Activated CD4-positive, CD25-positive, alpha-beta regulatory T cell treated with anti-CD3 and anti-CD28 coated beads, Interleukin-2, amount 50 U/mL, for 72 hours (primary cell): ENCODE data around the gene TRERF1.
A peak's percentile ranks its signal among the peaks of the same experiment; 100 is the strongest.

Source experiments
- DNase-seq: peaks from one replicate; pipeline ENCODE4 v3.0.0; 2021

Gene TRERF1

DNA sequence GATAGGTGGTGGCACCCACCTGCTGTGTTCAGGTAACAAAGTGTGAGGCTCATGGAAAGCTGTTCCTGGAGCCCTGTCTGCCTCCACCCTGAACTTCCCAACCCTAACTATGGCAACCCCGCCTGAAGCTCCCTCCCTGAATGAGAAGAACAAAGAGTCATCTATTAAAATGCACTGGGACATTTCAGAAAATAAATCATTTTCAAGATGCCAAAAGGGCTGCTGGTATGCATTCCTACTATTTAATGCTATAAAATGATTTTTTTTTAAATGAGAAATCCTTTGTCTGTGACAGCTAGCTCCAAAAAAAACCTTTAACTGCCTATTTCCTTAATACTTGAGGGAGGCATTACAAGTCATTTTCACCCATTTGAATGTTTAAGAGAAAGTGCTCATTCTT lies 149.7 kb downstream of the TRERF1 start:
- no peak for DNase-seq

DNA sequence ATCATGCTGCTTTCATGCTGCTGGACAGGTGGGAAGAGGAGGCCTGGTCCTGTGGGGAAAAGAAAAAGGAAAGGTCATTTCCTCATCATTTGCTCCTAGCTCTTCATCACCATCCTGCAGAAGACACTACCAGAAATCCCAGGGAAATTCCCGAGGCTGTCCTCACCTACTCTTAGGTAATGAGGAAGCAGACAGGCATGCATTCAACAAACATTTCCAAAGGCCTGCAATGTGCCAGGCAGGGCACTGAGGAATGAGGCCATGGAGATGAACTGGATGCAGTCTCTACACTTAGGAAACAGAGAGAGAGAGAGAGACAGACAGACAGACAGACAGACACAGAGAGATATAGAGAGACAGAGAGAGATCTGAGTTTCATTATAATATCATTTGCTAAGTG lies 151.0 kb downstream of the TRERF1 start:
- DNase-seq, result no peak

DNA sequence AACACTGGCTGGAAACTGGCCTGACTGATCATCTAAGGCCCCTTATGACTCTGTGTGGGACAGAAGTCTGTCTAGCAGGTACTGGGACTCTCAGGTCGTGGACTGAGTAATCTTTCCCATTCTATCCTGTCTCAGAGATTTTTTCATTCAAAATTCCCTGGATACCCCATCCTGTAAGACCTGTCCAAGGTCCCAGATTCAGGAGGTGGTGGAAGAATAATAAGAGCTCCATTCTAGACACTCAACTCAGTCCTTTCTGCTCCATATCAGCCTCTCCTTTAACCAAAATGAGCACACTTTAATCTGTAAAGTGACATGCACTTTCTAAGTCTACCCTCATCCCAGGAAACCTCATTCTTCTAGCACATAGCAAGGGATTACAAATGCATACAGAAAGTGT lies 151.5 kb downstream of the TRERF1 start:
- no peak for DNase-seq

DNA sequence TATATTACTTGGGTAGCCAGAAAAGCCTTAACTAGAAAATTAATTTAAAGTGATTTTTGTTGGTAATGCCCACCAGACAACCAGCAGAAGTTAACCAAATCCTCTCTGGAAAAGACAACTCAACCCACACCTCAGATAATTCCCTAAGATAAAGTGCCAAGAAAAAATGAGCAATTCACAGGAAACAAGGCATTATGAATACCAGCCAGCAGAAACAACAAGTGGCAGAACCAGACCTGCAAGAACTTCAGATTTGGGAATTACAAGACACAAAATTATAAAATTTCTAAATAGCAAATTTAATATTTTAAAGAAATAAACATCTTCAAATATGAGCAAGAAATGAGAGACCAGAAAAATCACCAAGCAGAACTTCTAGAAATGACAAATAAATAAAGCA lies 154.1 kb downstream of the TRERF1 start:
- no peak for DNase-seq

DNA sequence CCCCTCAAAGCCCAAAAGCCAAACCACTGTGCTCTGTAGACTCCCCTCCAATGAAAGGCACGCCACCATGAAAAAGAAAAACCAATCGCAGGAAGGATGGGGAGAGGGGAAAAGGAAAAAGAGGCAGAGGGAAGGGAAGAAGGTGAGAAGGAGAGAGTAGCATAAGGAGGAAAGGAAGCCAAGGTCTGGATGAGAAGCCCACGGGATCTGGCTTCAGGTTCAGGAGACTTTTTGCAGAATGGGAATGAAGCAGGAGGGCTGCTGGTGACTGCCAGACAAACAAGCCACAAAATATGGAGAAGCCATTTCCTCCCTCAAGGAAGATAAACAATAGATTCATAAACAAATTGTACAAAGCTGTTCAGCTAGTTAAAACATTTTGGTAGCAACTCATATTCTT lies 155.1 kb downstream of the TRERF1 start:
- no peak for DNase-seq

DNA sequence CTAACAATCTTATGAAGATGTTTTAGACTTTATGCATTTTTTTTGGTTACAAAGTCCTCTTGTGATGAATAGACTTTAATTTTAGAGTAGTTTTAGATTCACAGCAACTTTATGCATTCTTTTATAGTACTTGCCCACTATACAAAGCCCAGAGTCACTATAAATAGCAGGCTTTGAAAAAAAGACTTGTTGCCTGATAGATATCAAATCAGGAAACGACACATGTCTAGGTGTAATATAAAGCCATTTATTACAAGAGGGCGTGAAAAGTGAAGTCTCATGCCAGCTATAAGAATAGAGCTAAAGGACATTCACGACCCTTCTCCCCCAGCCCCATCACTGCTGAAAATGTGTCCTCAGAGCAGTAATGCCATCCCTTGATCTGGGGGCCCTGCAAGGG lies 156.0 kb downstream of the TRERF1 start:
- no peak for DNase-seq

DNA sequence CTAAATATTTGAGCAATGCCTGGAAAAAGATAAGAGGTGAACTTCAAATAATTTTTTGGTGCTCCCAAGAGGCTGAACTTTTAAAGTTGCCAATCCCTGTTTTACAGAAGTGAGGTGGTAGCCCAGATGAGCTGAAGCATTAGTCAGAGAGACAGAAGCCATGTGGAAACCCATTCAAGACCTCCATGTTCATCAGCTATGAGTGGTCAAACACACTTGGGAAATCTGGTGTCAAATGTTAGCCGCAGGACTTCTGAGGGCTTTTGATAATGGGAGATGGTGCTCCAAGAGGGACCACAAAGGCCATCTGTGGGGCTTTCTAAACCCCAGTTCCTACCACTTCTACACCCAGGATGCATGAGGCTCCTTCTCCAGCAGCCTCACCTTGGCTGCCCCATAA lies 156.5 kb downstream of the TRERF1 start:
- no peak for DNase-seq

DNA sequence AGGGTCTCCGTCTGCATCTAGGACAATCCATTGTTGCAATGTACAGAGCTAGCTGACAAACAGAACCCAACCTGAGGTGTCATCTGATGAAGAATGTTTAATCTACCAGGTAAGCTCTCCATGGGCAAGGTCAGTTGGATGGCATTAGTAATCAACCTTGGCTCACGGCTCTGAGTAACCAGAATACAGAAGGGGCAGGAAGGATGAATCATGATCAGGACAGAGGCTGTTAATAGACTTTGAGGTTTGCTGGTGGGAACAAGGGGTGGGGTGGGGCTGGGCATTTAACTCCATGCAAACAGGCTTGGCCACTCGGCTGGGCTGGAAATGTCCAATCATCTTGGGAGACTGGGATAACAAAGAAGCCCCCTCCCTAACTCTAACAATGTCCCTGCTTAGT lies 157.0 kb downstream of the TRERF1 start:
- no peak for DNase-seq

DNA sequence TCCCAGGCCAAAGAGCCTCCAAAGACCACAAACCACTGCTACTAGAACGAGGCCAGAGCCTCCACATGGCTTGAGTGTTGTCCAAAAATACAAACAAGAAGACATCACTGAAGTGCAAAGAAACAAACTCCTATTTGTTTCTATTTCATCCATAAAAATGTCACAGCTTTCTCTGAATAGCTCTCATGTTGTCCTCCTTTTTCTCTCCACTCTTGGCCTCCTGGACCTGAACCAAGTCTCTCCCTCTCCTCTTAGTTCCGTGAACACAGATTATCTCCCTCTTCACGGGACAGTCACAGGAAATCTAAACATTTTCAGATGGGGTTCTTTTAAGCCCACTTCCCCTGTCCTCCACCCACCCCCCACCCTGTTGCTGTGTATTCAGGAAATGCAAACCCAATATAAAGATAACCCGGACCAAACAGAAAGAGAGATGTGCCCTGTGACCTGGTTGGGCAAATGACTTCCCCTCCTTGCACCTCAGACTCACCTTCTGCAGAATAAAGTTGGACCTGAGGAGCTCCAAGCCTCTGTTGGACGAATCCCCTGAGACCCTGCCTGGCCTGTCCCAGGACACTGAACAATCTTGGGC lies 158.2 kb downstream of the TRERF1 start:
- DNase-seq, result no peak

DNA sequence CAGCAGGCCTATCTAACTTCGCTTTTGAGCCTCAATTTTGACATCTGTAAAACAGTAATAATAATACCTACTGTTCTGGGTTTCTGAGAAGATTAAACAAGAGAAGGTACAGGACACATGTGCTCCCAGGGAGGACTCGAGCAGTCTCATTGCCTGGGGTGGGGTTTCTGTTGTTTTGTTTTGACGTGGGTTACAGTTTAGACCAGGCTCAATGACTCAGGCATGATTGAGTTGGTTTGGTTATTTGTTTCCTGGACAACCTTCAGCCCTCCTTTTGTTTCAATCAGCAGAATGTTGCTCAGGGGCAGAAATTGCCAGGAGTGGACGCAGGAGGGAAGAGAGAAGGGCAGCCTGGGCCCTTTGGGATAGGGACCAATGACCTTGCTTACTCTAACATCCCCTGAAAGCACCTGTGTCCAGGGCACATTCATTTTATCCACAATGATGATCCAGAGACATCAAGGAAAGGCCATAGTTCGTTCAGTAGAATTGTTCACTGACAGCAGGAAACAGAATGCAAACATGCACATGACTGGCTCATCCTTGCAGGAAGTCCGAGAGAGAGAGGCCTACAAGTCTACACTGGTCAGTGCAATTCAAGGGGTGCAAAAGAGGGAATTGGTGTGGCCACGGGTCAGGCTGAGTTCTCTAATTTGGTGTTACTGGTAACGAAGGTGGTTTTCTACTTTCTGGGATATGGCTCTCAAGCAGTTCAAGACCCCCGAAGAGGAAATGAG lies 159.6 kb downstream of the TRERF1 start:
- DNase-seq, result no peak

DNA sequence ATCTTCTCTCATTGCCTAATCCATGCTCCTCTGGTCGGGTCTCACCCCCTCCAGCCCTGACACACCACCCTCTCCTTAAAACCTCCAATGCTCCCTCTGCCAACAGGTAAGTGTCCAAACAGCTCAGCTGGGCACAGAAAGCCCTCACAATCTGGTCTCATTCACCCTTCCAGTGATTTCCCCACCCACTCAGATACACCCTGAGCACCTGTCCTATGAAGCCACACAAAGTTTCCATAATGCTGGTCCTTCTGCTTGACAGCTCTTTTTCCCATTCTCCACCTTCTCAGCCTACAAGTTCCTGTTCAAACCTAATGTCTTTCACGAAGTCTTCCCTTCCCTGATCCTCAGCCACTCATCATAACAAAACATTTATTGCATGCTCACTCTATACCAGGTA lies 164.0 kb downstream of the TRERF1 start:
- DNase-seq, result no peak

DNA sequence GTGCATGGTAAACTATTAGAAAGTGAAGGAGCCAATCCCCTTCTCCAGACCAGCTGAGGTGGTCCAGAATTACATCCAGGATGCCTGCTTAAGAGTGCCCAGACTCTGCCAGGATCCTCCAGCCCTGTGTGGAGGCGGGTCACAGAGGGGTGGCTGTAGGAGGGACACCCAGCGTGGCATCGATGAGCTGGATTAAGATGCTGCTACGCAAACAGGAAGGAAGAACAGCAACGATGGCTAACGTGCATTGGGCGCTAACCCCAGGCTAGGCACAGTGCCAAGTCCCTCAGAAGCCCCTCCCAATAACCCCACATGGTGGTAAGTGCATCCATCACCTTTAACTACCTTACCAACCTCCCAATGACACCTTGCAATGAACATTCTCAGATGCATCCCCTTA lies 170.2 kb downstream of the TRERF1 start:
- no peak for DNase-seq

DNA sequence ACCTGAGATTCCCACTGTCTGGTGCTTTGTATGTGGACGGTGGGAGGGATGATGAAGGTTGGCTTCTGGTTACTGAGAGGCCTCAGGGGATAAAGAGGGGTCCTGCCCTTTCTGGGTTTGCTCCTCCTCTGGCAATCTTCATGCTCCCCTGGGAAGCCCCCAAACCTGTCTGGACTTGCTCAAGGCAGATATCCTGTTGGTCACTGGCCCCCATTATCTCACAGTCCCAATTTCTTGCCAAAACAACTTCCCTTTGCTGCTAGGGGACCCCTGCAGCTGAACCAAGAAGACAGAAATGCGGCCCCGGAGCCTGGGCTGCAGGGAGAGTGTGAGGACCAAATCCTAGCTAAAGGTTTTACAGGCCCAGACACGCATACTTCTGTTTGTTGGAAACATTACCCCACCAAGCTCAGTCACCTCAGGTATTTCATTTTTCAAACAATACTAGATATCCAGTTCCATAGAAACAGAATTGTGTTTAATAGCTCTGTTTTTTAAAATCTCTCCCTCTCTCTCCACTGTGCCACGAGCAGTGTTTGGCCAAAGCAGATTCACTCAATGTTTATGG lies 170.7 kb downstream of the TRERF1 start:
- DNase-seq, result no peak

DNA sequence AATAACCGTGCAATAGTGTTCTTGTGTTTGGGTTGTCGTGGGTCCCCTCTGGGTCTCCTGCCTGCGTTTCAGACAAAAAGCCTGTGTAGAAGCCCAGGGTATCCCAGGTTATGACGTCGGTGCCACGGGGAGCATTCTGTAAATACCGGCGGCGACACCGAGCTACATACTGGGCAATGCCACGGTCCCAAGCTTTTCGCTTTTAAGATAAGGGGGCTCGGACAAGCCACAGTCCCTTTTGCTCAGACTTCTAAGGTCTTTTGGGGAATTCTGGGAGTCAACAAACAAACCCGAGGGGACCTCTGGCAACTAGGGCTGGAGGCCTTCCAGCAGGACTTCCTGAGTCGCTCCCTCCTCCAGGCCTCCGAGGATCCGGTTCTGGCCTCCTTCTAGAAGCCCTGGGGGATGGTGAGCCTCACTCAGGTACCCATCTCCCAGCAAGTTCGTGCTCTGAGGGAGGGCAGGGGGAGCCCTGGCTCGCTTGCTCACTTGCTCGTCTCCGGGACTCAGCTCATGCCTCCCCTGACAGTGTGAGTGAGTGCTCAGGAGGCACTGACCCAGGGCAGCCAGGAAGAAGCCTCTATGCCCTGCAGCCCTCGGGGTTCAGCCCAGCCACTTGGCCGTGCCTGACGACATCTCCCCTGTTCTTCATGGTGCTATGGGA lies 171.6 kb downstream of the TRERF1 start:
- no peak for DNase-seq

DNA sequence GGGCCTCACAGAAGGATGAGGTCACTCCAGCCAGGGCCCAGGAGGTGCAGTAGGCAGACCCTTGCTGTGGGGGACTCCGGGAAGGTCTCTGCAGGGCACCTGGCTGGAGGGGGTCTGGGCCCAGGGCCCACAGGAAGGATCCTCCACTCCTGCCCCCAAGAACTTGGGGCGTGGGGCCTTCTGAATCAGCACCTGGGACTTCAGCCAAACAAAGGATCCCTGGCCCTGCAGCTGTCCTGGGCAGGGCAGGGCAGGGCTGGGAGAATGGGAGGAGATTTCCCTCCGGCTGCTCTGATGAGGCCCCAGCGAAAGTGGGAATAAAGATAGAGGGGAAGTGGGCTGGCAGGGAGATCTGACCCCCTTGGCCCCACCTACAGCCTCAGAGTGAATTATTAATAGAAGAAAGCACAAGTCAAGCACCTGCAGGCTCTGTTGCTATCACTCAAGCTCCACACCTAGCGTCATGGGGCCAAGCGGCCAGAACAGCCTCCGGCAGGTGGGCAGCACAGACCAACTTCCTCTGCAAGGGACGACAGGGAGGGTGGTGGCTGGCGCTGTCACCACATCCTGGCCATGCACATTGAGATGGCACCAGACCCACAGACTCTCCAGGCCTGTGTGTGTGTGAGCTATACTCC lies 172.5 kb downstream of the TRERF1 start:
- DNase-seq, result peak; percentile 48

DNA sequence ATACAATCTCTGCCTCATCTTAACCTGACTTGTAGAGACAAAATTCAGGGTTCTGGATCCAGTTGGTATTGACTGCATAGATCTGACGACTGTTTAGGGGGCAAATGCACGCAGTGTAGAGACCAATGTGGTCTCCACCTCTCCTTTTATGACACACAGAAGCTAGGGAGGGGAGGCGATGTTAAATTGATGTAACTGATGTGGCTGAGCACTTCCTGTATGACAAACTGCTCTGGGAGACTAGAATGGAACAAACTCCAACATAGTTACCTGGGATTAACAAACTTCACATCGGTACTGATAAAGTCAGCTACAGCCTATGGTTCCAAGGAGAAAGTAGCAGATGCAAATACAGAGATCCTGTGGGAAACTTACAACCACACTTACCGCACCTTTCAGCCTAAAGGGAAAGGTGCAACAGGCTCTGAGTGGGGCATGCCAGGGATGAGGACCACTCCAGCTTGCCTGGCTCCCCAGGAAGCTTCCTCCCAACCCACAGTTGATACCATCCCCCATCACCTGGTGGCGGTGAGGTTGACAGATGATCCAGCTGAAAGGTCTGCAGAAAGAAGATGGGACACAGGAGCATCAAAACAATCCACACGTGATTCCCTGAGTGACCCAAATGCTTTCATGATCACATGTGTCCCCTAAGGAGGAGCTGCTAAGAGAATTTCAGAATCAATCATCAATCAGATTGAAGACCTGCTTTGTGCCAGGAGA lies 173.4 kb downstream of the TRERF1 start:
- no peak for DNase-seq

DNA sequence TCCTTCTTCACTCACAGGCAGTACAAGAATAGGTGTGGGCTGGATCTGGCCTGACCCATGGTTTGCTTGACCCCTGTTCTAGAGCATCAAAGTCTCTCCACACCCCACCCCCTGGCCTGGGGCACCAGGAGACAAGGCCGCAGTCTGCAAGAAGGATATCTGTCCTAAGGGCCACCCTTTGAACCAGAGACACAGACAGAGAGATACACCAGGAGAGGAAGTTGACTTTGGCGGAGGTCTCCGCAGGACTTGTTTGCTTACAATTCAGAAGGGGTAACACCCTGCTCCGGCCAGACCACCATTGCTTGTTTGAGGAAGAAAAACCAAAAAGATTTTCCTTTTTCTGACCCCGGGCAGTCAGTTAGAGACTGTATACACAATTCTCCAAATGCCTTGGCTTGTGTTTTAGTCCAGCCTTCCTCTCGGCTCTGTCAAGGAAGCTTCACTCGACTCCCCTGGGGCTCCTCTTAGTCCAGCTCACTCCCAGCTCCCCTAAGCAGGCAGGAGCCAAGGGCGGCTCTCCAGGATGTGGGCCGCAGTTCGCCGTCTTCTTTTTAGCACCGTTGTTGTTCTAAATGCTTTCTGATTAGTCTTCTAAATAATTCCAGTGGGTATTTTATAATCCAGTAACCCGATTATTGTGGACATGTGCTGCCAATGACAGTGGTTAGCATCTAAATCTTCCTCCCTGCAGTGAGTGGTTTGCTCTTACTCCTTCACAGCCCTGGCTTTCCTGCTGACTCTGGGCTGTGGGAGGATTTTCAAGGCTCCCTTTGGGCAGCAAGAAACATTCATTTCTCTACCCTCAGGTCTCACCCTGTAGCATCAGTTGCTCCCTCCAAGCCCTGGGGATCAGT lies 175.5 kb downstream of the TRERF1 start:
- no peak for DNase-seq

DNA sequence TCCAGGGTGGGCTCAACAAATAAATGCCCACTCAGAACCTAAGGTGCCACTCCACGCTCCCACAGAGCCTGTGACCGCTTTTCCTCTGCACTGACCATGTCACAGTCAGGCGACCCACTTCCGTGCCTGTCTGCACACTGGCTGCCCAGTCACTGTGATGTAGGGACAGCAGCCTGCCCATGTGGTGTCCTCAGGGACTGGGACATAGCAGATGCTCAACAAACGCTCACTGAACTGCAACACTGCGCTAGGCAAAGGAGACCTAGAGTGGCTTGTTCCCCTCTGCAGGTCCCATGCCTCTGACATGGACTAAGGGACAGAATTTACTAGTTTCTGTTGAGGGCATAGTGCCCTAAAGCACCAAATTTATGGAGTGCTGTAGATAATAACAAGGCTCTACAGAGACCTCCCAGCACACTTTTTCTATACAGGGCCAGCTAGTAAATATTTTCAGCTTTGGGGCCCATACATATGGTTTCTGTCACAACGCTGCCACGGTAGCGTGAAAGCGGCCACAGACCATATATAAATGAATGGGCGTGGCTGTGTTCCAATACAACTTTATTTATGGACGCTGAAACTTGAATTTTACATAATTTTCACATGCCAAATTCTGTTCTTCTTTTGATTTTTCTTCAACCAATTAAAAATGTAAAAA lies 176.2 kb downstream of the TRERF1 start:
- DNase-seq, result no peak

DNA sequence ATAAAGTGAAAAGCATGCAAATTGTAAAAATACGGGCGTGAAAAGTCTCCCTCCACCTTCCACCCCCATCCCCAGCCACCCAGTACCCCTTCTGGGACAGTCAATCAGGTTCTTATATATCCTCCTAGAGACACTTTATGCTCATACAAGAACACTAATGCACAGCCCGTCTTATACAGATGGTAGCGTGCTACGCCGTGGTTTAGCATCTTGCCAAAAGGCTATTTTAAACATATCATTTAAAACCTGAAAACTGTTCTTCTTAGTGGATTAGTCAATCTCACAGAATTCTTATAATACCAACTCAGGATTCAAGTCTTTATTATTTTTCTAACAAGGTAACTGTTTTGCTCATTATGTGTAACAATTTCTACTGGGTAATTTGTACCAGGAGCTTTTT lies 176.8 kb downstream of the TRERF1 start:
- DNase-seq, result no peak

DNA sequence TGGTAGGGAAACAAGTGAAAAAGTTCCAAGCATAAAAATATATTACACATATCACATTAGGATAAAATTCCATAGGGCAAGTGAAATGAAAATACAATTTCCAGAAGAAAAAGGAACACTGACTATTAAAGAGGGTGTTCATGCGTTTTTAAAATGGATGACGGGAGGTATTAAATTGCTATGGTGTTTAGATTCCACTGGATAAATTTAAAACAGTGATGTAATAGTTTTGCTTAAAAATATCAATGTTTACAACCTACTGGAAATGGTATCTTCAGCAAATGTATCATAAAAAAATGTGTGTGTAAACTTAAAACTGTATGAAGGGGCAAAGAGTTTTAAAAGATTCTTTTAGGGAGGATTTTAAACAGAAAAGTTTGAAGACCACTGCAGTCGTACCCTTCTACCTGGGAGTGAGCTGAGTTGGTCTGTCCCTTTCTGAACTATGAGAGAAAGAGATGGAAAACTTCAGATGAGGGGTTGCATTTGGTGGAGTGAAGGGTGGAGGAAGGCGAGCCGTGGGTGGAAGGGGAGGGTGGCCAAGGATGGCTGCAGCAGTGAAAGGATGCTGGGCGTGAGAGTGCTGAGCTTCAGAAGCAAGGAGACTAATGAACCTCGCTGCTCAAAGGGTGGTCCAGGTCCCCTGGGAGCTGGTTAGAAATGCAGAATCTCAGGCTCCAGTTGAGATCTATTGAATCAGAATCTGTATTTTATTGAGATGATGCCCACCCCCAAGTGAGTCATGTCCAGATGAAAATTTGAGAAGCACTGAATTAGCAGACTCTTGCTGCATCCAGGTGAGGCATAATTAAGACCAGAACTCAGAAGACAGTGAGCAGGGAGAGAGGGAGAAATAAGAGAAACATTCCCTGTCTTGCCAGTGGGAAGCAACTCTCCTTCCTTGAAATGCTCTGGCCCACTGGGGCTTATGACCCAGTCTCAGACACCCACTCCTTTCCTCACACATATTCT lies 179.6 kb downstream of the TRERF1 start:
- no peak for DNase-seq
